Measurements from ENCODE around the gene RNF225. TPM values are rescaled to one million over a fixed set of nuclear protein-coding genes. Genes with fewer than 3 reads are reported as not detected.

RNF225 gene
- total and polyA plus RNA-seq, 12 donors: not detected

DNA sequence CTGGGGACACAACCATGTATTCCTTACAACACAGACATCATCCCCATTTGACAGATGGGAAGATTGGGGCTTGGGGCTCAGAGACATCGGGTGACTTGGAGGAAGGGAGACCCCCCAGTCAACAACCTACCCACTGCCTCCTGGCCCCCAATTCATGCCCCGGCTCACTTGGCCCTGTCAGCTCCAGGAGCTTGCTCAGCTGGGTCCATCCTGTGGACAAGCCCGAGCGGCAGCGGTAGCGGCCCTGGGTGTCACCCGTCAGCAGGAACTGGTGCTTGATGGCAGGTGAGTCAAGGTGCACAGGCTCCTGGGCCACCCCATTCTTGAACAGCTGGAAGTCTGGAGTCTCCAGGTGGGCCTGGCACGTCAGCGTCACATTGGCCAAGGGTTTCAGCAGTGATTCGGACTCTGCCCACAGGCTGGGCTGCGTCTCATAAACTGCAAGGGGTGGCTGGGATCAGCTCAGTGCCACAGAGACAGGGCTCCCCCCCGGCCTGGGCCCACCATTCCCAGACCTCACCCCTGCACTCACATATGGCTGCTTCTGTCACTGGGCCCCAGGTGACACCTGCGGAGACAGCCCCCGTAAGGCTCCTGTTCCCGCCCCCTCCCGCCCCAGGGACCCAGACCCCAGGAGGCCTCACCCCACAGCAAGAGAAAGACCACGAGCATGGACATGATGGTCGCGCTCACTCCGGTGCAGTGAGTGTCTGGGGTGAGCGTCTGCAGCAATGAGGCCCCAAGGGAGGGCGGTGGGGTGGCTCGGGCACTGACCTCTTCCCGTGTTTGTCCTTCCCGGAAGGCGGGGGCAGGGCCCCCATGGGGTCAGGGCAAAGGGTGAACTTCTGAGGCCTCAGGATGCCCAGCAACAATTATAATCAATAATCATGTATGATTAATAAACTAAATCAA lies 42.4 kb upstream of the RNF225 start, which contains the start of gene A1BG:
A1BG (minus strand) TSS at position 733 of the 912 bp plus-strand sequence; CDS start at position 678, 55 bp downstream.
- no peak for DNase-seq
- Histone ChIP-seq H3K4me3 (no peak within 1 kb of the TSS), H3K27ac (no peak within 1 kb of the TSS), H3K36me3 (replicated peaks in 1 of 2) (no peaks in the 10 kb centered on the region), H3K9me3 (replicated peaks in 1 of 3) (no peaks in the 10 kb centered on the region), H3K27me3 (peaks cover 37% of the 10 kb centered on the region), H3K4me1 (replicated peaks in 1 of 2) (peaks cover 9 to 23% of the 10 kb centered on the region in 2 donors)
- TF ChIP-seq POLR2A (IDR thresholded peaks at IDR 0.05): no peak
- TF ChIP-seq, protein P1, sequence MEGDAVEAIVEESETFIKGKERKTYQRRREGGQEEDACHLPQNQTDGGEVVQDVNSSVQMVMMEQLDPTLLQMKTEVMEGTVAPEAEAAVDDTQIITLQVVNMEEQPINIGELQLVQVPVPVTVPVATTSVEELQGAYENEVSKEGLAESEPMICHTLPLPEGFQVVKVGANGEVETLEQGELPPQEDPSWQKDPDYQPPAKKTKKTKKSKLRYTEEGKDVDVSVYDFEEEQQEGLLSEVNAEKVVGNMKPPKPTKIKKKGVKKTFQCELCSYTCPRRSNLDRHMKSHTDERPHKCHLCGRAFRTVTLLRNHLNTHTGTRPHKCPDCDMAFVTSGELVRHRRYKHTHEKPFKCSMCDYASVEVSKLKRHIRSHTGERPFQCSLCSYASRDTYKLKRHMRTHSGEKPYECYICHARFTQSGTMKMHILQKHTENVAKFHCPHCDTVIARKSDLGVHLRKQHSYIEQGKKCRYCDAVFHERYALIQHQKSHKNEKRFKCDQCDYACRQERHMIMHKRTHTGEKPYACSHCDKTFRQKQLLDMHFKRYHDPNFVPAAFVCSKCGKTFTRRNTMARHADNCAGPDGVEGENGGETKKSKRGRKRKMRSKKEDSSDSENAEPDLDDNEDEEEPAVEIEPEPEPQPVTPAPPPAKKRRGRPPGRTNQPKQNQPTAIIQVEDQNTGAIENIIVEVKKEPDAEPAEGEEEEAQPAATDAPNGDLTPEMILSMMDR (IDR thresholded peaks at IDR 0.05): no peak
- intact Hi-C loops (cut with DNase I): no loop called here
- 56 to 79% (median 77%) methylated on average over 9 to 26 of the region's 26 CpGs for WGBS, 4 donors

DNA sequence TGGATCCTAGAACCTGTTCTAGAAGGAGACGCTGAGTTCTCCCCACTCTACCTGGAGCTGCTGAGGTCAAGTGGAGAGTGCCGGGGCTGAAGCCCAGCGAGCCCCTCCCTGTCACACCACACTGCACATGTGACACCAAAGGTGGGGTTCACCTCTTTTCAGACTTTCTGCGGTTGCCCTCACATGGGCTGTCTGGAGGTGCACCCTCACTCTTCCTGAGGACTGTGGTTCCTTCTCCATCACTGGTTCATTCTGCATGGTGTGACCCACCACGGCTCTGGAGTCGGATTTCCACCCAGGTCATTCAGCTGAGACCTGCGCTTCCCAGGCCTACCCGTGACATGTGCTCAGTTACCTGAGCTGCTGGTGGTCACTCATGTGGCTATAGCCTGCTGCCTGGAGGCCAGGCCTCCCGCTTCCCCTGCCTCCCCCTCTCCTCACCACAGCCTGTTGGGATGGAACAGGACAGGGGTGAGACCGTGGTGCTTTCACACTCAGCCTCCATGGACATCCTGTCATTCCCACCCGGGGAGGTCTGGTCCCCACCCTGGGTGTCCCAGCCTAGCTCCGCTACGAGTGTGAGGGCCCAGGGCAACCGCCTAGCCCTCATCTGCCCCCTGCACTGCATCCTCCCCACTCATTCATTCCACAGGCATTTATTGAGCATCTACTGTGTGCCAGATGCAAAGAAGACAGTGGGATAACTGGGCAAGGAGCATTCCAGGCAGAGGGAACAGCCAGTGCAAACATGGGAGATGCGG lies 41.6 kb upstream of the RNF225 start:
- H3K36me3 ChIP-seq (replicated peaks in 1 of 2): no peaks in the 10 kb centered on the region
- WGBS, 4 donors: 83 to 88% (median 84%) methylated on average over 14 to 15 of the region's 15 CpGs

DNA sequence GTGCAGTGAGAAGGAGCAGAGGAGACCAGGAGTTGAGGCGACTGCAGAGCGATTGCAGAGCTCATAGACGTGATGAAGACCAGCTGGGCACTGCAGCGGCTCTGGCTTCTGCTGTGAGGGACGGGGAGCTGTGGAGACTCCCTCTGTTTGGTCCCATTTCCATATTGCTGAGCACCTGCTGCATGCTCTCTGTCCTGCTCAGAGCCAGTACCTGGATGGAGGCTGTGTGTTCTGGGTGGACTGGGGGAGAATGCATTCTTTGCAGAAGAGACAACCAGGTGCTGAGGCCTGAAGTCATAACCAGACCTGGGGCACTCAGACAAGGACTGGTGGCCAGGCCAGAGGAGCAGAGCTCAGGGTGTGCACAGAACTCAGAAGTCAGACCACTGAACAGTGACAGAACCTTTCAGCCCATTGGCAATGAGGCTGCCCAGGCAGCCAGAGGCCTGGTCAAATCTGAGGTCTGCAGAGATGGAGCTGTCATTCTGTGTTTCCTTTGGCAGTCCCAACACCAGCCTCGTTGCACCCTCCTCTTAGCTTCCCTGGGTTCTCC lies 40.9 kb upstream of the RNF225 start:
- H3K27me3 ChIP-seq: peaks cover 36% of the 10 kb centered on the region
- DNase-seq: no peak
- intact Hi-C loops (cut with DNase I): no loop called here
- no peaks in the 10 kb centered on the region for H3K9me3 ChIP-seq (replicated peaks in 1 of 3)
- no peak overlapping the region for H3K27ac ChIP-seq
- TF ChIP-seq, protein P1 (IDR thresholded peaks at IDR 0.05): no peak
- TF ChIP-seq POLR2A (IDR thresholded peaks at IDR 0.05): no peak
- H3K36me3 ChIP-seq (replicated peaks in 1 of 2): no peaks in the 10 kb centered on the region
- no peak overlapping the region for H3K4me3 ChIP-seq
- WGBS, 4 donors: 74 to 79% (median 76%) methylated on average over 6 of the region's 6 CpGs
- peaks cover 9 to 18% of the 10 kb centered on the region in 2 donors for H3K4me1 ChIP-seq (replicated peaks in 1 of 2)

More for the DNA sequence above, 41.6 kb upstream of the RNF225 start:
- TF ChIP-seq, protein P1 (IDR thresholded peaks at IDR 0.05): no peak
- H3K27me3 ChIP-seq: peaks cover 37% of the 10 kb centered on the region
- intact Hi-C loops (cut with DNase I): no loop called here
- H3K9me3 ChIP-seq (replicated peaks in 1 of 3): no peaks in the 10 kb centered on the region
- H3K4me3 ChIP-seq: no peak overlapping the region
- no peak for DNase-seq
- H3K4me1 ChIP-seq (replicated peaks in 1 of 2): peaks cover 9 to 18% of the 10 kb centered on the region in 2 donors
- H3K27ac ChIP-seq: no peak overlapping the region
